ENCODE measurements around the gene MICOS13.
"Not testable (repeated sequence)": the region's sequence is repeated elsewhere in the genome, so short reads cannot be mapped to it uniquely, and the experiment has no call there.

Gene MICOS13

GRCh38 chr19:5713228-5713627 is 32.9 kb upstream of the MICOS13 start:
- H3K9me3 ChIP-seq (ENCODE audit: control insufficient read depth in 2 of 2, low read length in 2 of 2) = no peaks in the 10 kb centered on the region
- no peaks in the 10 kb centered on the region for H3K27me3 ChIP-seq (ENCODE audit: control insufficient read depth in 1 of 2, insufficient read depth in 2 of 2, low read length in 2 of 2)
- H3K27ac ChIP-seq (ENCODE audit: low read length) = no peak overlapping the region
- peaks cover 30 to 36% of the 10 kb centered on the region in 2 donors for H3K36me3 ChIP-seq (ENCODE audit: control insufficient read depth in 2 of 2, insufficient read depth in 2 of 2, low read length in 2 of 2)
- no peak overlapping the region for H3K9ac ChIP-seq (ENCODE audit: low read length in 2 of 2)
- H3K4me3 ChIP-seq (ENCODE audit: low read length in 2 of 2) = no peak overlapping the region
- H3K4me1 ChIP-seq (ENCODE audit: control insufficient read depth, insufficient read depth, low read length) = peaks cover 10% of the 10 kb centered on the region

GRCh38 chr19:5711713-5712161 is 31.4 kb upstream of the MICOS13 start:
- Histone ChIP-seq H3K27ac (ENCODE audit: low read length) (no peak overlapping the region), H3K9ac (ENCODE audit: low read length in 2 of 2) (no peak overlapping the region), H3K4me1 (ENCODE audit: control insufficient read depth, insufficient read depth, low read length) (no peaks in the 10 kb centered on the region), H3K4me3 (ENCODE audit: low read length in 2 of 2) (no peak overlapping the region), H3K36me3 (ENCODE audit: control insufficient read depth in 2 of 2, insufficient read depth in 2 of 2, low read length in 2 of 2) (peaks cover 36 to 41% of the 10 kb centered on the region in 2 donors), H3K27me3 (ENCODE audit: control insufficient read depth in 1 of 2, insufficient read depth in 2 of 2, low read length in 2 of 2) (no peaks in the 10 kb centered on the region), H3K9me3 (ENCODE audit: control insufficient read depth in 2 of 2, low read length in 2 of 2) (no peaks in the 10 kb centered on the region)

DNA sequence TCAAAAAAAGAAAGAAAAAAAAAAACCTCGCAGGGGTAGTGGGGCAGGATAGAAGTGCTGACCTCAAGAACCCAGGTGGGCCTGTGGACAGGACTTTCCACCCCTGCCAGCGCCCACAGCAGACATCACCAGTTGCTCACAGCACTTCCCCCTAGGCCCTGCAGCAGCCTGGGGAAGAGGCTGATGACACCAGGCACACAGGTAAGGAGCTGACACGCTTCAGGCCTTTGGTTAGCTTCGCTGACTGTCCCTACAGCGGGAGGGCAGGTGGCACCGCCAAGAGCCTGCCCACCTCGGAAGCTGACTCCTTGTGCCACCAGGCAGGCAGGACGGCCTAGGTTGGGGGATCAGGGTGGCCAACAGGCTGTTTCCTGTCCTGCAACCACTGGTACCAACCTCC is 30.7 kb upstream of the MICOS13 start:
- H3K9me3 ChIP-seq (ENCODE audit: control insufficient read depth in 2 of 2, low read length in 2 of 2) = no peaks in the 10 kb centered on the region
- no peaks in the 10 kb centered on the region for H3K27me3 ChIP-seq (ENCODE audit: control insufficient read depth in 1 of 2, insufficient read depth in 2 of 2, low read length in 2 of 2)
- H3K27ac ChIP-seq (ENCODE audit: low read length) = no peak overlapping the region
- no peak overlapping the region for H3K4me3 ChIP-seq (ENCODE audit: low read length in 2 of 2)
- peaks cover 40 to 43% of the 10 kb centered on the region in 2 donors for H3K36me3 ChIP-seq (ENCODE audit: control insufficient read depth in 2 of 2, insufficient read depth in 2 of 2, low read length in 2 of 2)
- H3K4me1 ChIP-seq (ENCODE audit: control insufficient read depth, insufficient read depth, low read length) = no peaks in the 10 kb centered on the region
- no peak overlapping the region for H3K9ac ChIP-seq (ENCODE audit: low read length in 2 of 2)

GRCh38 chr19:5707576-5708575 is 27.6 kb upstream of the MICOS13 start:
- no peaks in the 10 kb centered on the region for H3K4me1 ChIP-seq (ENCODE audit: control insufficient read depth, insufficient read depth, low read length)
- peaks cover 50 to 54% of the 10 kb centered on the region in 2 donors for H3K36me3 ChIP-seq (ENCODE audit: control insufficient read depth in 2 of 2, insufficient read depth in 2 of 2, low read length in 2 of 2)
- no peak overlapping the region for H3K9ac ChIP-seq (ENCODE audit: low read length in 2 of 2)
- H3K4me3 ChIP-seq (ENCODE audit: low read length in 2 of 2) = no peak overlapping the region
- H3K27ac ChIP-seq (ENCODE audit: low read length) = no peak overlapping the region
- no peaks in the 10 kb centered on the region for H3K9me3 ChIP-seq (ENCODE audit: control insufficient read depth in 2 of 2, low read length in 2 of 2)
- no peaks in the 10 kb centered on the region for H3K27me3 ChIP-seq (ENCODE audit: control insufficient read depth in 1 of 2, insufficient read depth in 2 of 2, low read length in 2 of 2)

GRCh38 chr19:5706876-5707573 is 26.7 kb upstream of the MICOS13 start:
- no peaks in the 10 kb centered on the region for H3K9me3 ChIP-seq (ENCODE audit: control insufficient read depth in 2 of 2, low read length in 2 of 2)
- peaks cover 44 to 48% of the 10 kb centered on the region in 2 donors for H3K36me3 ChIP-seq (ENCODE audit: control insufficient read depth in 2 of 2, insufficient read depth in 2 of 2, low read length in 2 of 2)
- no peak overlapping the region for H3K27ac ChIP-seq (ENCODE audit: low read length)
- no peaks in the 10 kb centered on the region for H3K27me3 ChIP-seq (ENCODE audit: control insufficient read depth in 1 of 2, insufficient read depth in 2 of 2, low read length in 2 of 2)
- no peak overlapping the region for H3K4me3 ChIP-seq (ENCODE audit: low read length in 2 of 2)
- no peak overlapping the region for H3K9ac ChIP-seq (ENCODE audit: low read length in 2 of 2)
- H3K4me1 ChIP-seq (ENCODE audit: control insufficient read depth, insufficient read depth, low read length) = no peaks in the 10 kb centered on the region

DNA sequence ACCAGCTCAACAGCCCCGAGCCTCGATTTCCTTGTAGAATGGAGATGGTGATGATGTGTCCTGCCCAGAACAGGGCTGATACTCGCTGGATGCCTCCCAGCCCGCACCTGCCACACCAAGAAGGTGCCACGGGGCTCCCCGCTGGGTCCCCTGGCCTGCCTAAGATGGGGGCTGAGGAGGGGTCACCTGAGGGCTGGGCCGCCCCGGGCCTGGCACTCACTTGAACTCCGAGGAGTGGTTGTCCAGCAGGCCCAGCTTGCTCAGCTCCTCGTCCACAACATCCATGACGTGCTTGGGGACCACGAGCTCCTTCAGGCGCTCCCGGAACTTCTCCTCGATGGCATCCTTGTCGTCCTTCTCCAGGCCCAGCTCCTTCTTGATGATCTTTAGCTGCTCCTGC is 25.2 kb upstream of the MICOS13 start:
- H3K27me3 ChIP-seq (ENCODE audit: control insufficient read depth in 1 of 2, insufficient read depth in 2 of 2, low read length in 2 of 2) = no peaks in the 10 kb centered on the region
- no peaks in the 10 kb centered on the region for H3K9me3 ChIP-seq (ENCODE audit: control insufficient read depth in 2 of 2, low read length in 2 of 2)
- H3K4me3 ChIP-seq (ENCODE audit: low read length in 2 of 2) = no peak overlapping the region
- no peaks in the 10 kb centered on the region for H3K4me1 ChIP-seq (ENCODE audit: control insufficient read depth, insufficient read depth, low read length)
- H3K27ac ChIP-seq (ENCODE audit: low read length) = no peak overlapping the region
- H3K9ac ChIP-seq (ENCODE audit: low read length in 2 of 2) = no peak overlapping the region
- peaks cover 36 to 40% of the 10 kb centered on the region in 2 donors for H3K36me3 ChIP-seq (ENCODE audit: control insufficient read depth in 2 of 2, insufficient read depth in 2 of 2, low read length in 2 of 2)

DNA sequence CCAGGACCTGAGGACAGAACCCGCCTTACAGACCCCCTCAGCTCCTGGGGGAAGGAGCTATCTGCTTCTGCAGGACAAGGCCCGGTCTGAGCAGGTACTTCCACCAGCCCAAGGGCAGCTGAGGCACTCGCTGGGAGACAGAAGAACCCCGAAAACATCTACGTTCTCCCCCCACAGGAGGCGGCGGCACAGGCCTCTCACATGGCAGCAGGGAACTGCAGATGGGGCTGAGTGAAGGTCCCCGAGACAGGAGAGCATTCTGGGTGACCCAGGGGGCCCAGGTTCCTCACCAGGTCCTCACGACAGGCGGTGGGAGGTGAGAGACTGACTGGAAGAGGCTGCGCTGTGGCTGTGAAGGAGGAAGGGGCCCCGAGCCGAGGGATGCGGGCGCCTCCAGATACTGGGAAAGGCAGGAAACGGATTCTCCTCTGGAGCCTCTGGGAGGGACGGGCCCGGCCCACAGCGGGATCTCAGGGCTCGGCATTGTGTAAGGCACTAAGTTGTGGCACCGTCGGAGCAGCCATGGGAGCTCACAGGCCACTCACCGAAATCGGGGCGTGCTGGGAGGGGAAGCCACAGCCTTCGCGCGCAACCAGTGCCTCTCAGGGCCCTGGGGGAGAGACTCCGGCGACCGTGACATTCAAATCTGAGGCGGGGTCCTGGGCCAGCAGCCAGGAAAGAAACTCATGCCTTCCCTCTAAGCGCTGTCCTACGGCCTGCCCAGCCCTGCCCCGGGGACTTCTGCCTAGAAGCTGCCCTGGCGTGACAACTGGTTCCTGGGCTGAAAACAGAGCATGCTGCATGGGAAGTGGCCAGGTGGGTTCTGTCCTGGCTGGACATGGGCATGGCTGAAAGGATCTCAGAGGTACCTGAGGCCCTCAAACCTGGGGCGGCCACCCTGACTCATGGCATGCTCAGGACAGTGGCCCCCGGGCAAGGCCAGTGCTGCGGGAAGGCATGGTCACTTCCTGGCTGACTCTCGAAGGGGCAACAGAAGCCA is 23.8 kb upstream of the MICOS13 start:
- H3K36me3 ChIP-seq (ENCODE audit: control insufficient read depth in 2 of 2, insufficient read depth in 2 of 2, low read length in 2 of 2) = peaks cover 35 to 42% of the 10 kb centered on the region in 2 donors

GRCh38 chr19:5702053-5702410 is 21.7 kb upstream of the MICOS13 start:
- not testable (repeated sequence) for H3K4me1 ChIP-seq (ENCODE audit: control insufficient read depth, insufficient read depth, low read length); H3K9ac ChIP-seq (ENCODE audit: low read length in 2 of 2); H3K27ac ChIP-seq (ENCODE audit: low read length); H3K27me3 ChIP-seq (ENCODE audit: control insufficient read depth in 1 of 2, insufficient read depth in 2 of 2, low read length in 2 of 2); H3K4me3 ChIP-seq (ENCODE audit: low read length in 2 of 2); H3K9me3 ChIP-seq (ENCODE audit: control insufficient read depth in 2 of 2, low read length in 2 of 2)
- peaks cover 30 to 40% of the 10 kb centered on the region in 2 donors for H3K36me3 ChIP-seq (ENCODE audit: control insufficient read depth in 2 of 2, insufficient read depth in 2 of 2, low read length in 2 of 2)

More for the DNA sequence above, 23.8 kb upstream of the MICOS13 start:
- Histone ChIP-seq H3K9me3 (ENCODE audit: control insufficient read depth in 2 of 2, low read length in 2 of 2) (no peaks in the 10 kb centered on the region), H3K27ac (ENCODE audit: low read length) (no peak overlapping the region), H3K9ac (ENCODE audit: low read length in 2 of 2) (no peak overlapping the region), H3K27me3 (ENCODE audit: control insufficient read depth in 1 of 2, insufficient read depth in 2 of 2, low read length in 2 of 2) (no peaks in the 10 kb centered on the region), H3K4me1 (ENCODE audit: control insufficient read depth, insufficient read depth, low read length) (no peaks in the 10 kb centered on the region), H3K4me3 (ENCODE audit: low read length in 2 of 2) (no peak overlapping the region)

- H3K4me3 ChIP-seq (ENCODE audit: low read length in 2 of 2) = no peak overlapping the region
- H3K36me3 ChIP-seq (ENCODE audit: control insufficient read depth in 2 of 2, insufficient read depth in 2 of 2, low read length in 2 of 2) = peaks cover 32 to 37% of the 10 kb centered on the region in 2 donors
These were observed 20.3 kb upstream of the MICOS13 start for GRCh38 chr19:5700455-5701092.

More at GRCh38 chr19:5700455-5701092, 20.3 kb upstream of the MICOS13 start:
- no peaks in the 10 kb centered on the region for H3K27me3 ChIP-seq (ENCODE audit: control insufficient read depth in 1 of 2, insufficient read depth in 2 of 2, low read length in 2 of 2)
- H3K4me1 ChIP-seq (ENCODE audit: control insufficient read depth, insufficient read depth, low read length) = peaks cover 2% of the 10 kb centered on the region
- no peaks in the 10 kb centered on the region for H3K9me3 ChIP-seq (ENCODE audit: control insufficient read depth in 2 of 2, low read length in 2 of 2)
- H3K27ac ChIP-seq (ENCODE audit: low read length) = no peak overlapping the region
- no peak overlapping the region for H3K9ac ChIP-seq (ENCODE audit: low read length in 2 of 2)
